HEK293 (cell line): Measurements from ENCODE around the gene ADD1.

Experiments
- CTCF ChIA-PET: fragments of 350-600 bp; formaldehyde crosslinking; extraction: SDS; loops from one replicate; lab custom pipeline; 2021; ENCODE audit warnings: antibody characterized with exemption; lab: Yijun Ruan, JAX
- POLR2A ChIA-PET: fragments of 300-600 bp; formaldehyde crosslinking; extraction: SDS; loops from one replicate; lab custom pipeline; 2020; ENCODE audit warnings: antibody characterized with exemption, inconsistent platforms; lab: Yijun Ruan, JAX
- H3K27ac ChIP-seq: fragments of 200-500 bp; sonication (Bioruptor generic); 2 replicates; pipeline ENCODE4 v1.5.1; 2014; ENCODE audit warnings: low read depth, low read length, control low read depth, inconsistent platforms; ENCODE audit errors: extremely low read depth
- H3K36me3 ChIP-seq, 2 experiments: fragments of 200-500 bp in 1 of 2; sonication (Bioruptor generic) in 1 of 2; 1 replicate in 1 of 2; 2 replicates in 1 of 2; pipeline ENCODE4 v1.5.1; 2014 to 2017; ENCODE audit warnings: inconsistent platforms in 2 of 2, low read length in 2 of 2; ENCODE audit not compliant: control insufficient read depth in 2 of 2, insufficient read depth in 1 of 2
- H3K4me1 ChIP-seq: fragments of 200-500 bp; sonication (Bioruptor generic); 2 replicates; pipeline ENCODE4 v1.5.1; 2014; ENCODE audit warnings: mild to moderate bottlenecking, low read length, inconsistent platforms; ENCODE audit not compliant: control insufficient read depth, insufficient read depth
- H3K4me3 ChIP-seq: 2 replicates; pipeline ENCODE4 v1.5.1; 2011; ENCODE audit warnings: low read depth, mild to moderate bottlenecking, control low read depth, low read length, moderate library complexity
- H3K9me3 ChIP-seq: fragments of 200-500 bp; sonication (Bioruptor generic); 2 replicates; pipeline ENCODE4 v1.5.1; 2014; ENCODE audit warnings: low read depth, low read length, inconsistent platforms; ENCODE audit not compliant: control insufficient read depth, insufficient read depth
- KLF1 ChIP-seq: fragments of 450-650 bp; formaldehyde crosslinking; IDR thresholded peaks from 2 replicates; pipeline ENCODE4 v1.5.1; 2016; ENCODE audit warnings: missing biosample characterization, missing genetic modification characterization
- ZNF133 ChIP-seq: fragments of 450-650 bp; formaldehyde crosslinking; IDR thresholded peaks from 2 replicates; pipeline ENCODE4 v1.5.1; 2016; ENCODE audit warnings: missing biosample characterization, missing genetic modification characterization
- ZNF157 ChIP-seq: fragments of 450-650 bp; formaldehyde crosslinking; IDR thresholded peaks from 2 replicates; pipeline ENCODE4 v1.5.1; 2016; ENCODE audit warnings: missing biosample characterization, missing genetic modification characterization
- ZNF354C ChIP-seq: fragments of 450-650 bp; formaldehyde crosslinking; IDR thresholded peaks from 2 replicates; pipeline ENCODE4 v1.5.1; 2016; ENCODE audit warnings: missing biosample characterization, missing genetic modification characterization, low read depth, borderline replicate concordance
- ZNF530 ChIP-seq: fragments of 450-650 bp; formaldehyde crosslinking; IDR thresholded peaks from 2 replicates; pipeline ENCODE4 v1.5.1; 2016; ENCODE audit warnings: low read depth, missing biosample characterization, missing genetic modification characterization
- ZNF549 ChIP-seq: fragments of 450-650 bp; IDR thresholded peaks from 2 replicates; pipeline ENCODE4 v1.5.1; 2018; ENCODE audit warnings: missing biosample characterization, missing genetic modification characterization, mild to moderate bottlenecking, inconsistent platforms, moderate library complexity
- ZNF610 ChIP-seq: fragments of 450-650 bp; formaldehyde crosslinking; IDR thresholded peaks from 2 replicates; pipeline ENCODE4 v1.5.1; 2016; ENCODE audit warnings: missing biosample characterization, missing genetic modification characterization, borderline replicate concordance
- ZNF654 ChIP-seq: fragments of 450-650 bp; formaldehyde crosslinking; IDR thresholded peaks from 2 replicates; pipeline ENCODE4 v1.5.1; 2016; ENCODE audit warnings: low read depth, missing biosample characterization, missing genetic modification characterization
- ZNF701 ChIP-seq: fragments of 450-650 bp; formaldehyde crosslinking; IDR thresholded peaks from 2 replicates; pipeline ENCODE4 v1.5.1; 2016; ENCODE audit warnings: missing biosample characterization, missing genetic modification characterization
- TF ChIP-seq, protein P1 (sequence below): fragments of 450-650 bp; formaldehyde crosslinking; IDR thresholded peaks from 2 replicates; pipeline ENCODE4 v1.5.1; 2016; ENCODE audit warnings: missing biosample characterization, missing genetic modification characterization
- TF ChIP-seq, protein P2 (sequence below): fragments of 450-650 bp; formaldehyde crosslinking; IDR thresholded peaks from 2 replicates; pipeline ENCODE4 v1.5.1; 2016; ENCODE audit warnings: missing biosample characterization, missing genetic modification characterization
- TF ChIP-seq, protein P3 (sequence below): fragments of 450-650 bp; formaldehyde crosslinking; IDR thresholded peaks from 2 replicates; pipeline ENCODE4 v1.5.1; 2016; ENCODE audit warnings: missing biosample characterization, missing genetic modification characterization
- TF ChIP-seq, protein P4 (sequence below): fragments of 450-650 bp; formaldehyde crosslinking; IDR thresholded peaks from 2 replicates; pipeline ENCODE4 v1.5.1; 2016; ENCODE audit warnings: missing biosample characterization, missing genetic modification characterization

The ADD1 gene

DNA sequence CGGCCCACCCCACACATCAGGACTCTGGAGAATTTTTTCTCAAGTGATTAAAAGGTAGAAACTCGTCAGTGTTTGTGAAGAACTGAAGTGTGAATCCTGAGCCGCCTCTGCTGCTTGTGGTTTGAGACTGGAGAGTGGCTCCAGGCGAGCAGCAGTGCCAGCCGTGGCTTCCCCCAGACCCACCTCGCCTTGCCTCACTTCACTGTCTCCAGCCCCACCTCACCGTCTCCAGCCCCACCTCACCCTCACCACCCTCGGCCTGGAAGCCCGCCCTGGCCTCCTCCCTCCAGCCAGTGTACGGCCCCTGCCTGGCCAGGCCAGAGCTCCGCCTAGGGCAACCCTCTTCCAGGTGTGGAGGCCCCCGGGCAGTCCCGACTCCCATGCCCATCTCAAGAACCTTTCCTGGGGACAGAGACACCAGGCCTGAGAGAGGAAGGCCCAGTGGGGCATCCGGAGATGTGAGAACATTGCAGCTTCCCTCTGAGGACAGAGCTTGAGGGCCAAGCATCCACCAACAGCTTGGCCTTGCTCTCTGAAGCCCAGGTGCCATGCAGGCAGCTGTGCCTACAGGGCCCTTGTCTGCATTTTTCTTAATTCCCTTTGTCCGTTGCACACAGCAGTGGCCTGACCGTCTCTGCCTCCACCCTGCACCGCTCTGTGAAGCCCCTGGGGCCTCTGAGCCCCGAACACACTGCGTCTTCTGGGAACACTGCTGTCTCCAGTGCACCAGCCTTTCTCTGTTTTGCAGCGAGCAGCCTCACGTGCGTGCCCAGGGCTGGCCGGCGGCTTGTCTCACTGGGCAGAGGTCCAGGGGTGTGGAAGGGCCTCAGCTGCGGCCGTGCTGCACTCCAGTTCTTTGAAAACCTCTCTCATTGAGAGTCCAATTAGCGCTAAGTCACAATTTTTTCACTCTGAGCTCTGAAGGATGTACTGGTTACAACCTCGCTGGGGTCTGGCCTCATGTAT, 37.0 kb upstream of the ADD1 start:
- ChIA-PET CTCF (no interaction called here), POLR2A (no interaction called here)
- no peaks in the 10 kb centered on the region for H3K9me3 ChIP-seq
- TF ChIP-seq KLF1 (tag by site-specific recombination): 0 out of 2 replicates have a peak, but pooled peaks have one; percentile 24
- no peak for TF ChIP-seq ZNF354C (tag by site-specific recombination)
- no peaks in the 10 kb centered on the region for H3K4me1 ChIP-seq
- no peak overlapping the region for H3K27ac ChIP-seq
- no peak overlapping the region for H3K4me3 ChIP-seq
- H3K36me3 ChIP-seq: no peaks in the 10 kb centered on the region

DNA sequence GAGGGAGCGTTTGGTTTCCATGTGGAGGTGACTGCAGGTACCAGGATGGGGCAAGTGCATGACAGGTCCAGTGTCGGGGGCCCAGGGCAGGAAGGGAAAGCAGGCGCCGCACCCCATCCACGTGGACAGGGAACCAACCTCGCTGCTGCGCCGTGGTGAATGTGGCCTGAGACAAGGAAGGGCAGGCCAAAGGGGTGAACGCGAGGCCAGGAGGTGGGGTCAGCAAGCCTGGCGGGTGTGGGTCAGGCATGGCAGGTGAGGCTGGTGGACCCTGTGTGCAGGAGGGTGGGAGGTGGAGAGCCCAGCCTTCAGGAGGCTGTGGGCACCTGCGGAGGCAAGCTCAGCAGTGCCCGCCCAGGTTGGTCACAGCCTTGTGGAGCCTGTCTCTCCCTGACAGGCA, 36.1 kb upstream of the ADD1 start:
- Histone ChIP-seq H3K4me1 (no peaks in the 10 kb centered on the region), H3K4me3 (no peak overlapping the region), H3K9me3 (no peaks in the 10 kb centered on the region), H3K27ac (no peak overlapping the region), H3K36me3 (no peaks in the 10 kb centered on the region)
- POLR2A ChIA-PET: no interaction called here
- CTCF ChIA-PET: no interaction called here
- TF ChIP-seq ZNF530 (no peak), ZNF133 (no peak), ZNF549 (tag by site-specific recombination) (no peak), ZNF701 (tag by site-specific recombination) (no peak), ZNF610 (tag by site-specific recombination) (no peak), ZNF654 (tag by site-specific recombination) (no peak), ZNF157 (no peak)
- TF ChIP-seq, protein P1, sequence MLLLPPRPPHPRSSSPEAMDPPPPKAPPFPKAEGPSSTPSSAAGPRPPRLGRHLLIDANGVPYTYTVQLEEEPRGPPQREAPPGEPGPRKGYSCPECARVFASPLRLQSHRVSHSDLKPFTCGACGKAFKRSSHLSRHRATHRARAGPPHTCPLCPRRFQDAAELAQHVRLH (tag by site-specific recombination): no peak
- TF ChIP-seq, protein P2, sequence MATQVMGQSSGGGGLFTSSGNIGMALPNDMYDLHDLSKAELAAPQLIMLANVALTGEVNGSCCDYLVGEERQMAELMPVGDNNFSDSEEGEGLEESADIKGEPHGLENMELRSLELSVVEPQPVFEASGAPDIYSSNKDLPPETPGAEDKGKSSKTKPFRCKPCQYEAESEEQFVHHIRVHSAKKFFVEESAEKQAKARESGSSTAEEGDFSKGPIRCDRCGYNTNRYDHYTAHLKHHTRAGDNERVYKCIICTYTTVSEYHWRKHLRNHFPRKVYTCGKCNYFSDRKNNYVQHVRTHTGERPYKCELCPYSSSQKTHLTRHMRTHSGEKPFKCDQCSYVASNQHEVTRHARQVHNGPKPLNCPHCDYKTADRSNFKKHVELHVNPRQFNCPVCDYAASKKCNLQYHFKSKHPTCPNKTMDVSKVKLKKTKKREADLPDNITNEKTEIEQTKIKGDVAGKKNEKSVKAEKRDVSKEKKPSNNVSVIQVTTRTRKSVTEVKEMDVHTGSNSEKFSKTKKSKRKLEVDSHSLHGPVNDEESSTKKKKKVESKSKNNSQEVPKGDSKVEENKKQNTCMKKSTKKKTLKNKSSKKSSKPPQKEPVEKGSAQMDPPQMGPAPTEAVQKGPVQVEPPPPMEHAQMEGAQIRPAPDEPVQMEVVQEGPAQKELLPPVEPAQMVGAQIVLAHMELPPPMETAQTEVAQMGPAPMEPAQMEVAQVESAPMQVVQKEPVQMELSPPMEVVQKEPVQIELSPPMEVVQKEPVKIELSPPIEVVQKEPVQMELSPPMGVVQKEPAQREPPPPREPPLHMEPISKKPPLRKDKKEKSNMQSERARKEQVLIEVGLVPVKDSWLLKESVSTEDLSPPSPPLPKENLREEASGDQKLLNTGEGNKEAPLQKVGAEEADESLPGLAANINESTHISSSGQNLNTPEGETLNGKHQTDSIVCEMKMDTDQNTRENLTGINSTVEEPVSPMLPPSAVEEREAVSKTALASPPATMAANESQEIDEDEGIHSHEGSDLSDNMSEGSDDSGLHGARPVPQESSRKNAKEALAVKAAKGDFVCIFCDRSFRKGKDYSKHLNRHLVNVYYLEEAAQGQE (tag by site-specific recombination): no peak
- TF ChIP-seq, protein P3, sequence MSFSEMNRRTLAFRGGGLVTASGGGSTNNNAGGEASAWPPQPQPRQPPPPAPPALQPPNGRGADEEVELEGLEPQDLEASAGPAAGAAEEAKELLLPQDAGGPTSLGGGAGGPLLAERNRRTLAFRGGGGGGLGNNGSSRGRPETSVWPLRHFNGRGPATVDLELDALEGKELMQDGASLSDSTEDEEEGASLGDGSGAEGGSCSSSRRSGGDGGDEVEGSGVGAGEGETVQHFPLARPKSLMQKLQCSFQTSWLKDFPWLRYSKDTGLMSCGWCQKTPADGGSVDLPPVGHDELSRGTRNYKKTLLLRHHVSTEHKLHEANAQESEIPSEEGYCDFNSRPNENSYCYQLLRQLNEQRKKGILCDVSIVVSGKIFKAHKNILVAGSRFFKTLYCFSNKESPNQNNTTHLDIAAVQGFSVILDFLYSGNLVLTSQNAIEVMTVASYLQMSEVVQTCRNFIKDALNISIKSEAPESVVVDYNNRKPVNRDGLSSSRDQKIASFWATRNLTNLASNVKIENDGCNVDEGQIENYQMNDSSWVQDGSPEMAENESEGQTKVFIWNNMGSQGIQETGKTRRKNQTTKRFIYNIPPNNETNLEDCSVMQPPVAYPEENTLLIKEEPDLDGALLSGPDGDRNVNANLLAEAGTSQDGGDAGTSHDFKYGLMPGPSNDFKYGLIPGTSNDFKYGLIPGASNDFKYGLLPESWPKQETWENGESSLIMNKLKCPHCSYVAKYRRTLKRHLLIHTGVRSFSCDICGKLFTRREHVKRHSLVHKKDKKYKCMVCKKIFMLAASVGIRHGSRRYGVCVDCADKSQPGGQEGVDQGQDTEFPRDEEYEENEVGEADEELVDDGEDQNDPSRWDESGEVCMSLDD (tag by site-specific recombination): no peak
- TF ChIP-seq, protein P4, sequence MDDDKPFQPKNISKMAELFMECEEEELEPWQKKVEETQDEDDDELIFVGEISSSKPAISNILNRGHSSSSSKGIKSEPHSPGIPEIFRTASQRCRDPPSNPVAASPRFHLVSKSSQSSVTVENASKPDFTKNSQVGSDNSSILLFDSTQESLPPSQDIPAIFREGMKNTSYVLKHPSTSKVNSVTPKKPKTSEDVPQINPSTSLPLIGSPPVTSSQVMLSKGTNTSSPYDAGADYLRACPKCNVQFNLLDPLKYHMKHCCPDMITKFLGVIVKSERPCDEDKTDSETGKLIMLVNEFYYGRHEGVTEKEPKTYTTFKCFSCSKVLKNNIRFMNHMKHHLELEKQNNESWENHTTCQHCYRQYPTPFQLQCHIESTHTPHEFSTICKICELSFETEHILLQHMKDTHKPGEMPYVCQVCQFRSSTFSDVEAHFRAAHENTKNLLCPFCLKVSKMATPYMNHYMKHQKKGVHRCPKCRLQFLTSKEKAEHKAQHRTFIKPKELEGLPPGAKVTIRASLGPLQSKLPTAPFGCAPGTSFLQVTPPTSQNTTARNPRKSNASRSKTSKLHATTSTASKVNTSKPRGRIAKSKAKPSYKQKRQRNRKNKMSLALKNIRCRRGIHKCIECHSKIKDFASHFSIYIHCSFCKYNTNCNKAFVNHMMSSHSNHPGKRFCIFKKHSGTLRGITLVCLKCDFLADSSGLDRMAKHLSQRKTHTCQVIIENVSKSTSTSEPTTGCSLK: no peak
